ENCODE measurements around the gene EDNRA. TPM values are rescaled to one million over a fixed set of nuclear protein-coding genes. Genes with fewer than 3 reads are reported as not detected.

Gene EDNRA
- total RNA-seq, 4 donors from 2014 or later = 2.5 to 8.8 (median 6.1) TPM

- Histone ChIP-seq H3K4me3 (no peak overlapping the region), H3K36me3 (no peaks in the 10 kb centered on the region), H3K27me3 (no peaks in the 10 kb centered on the region), H3K27ac (no peak overlapping the region), H3K4me1 (no peaks in the 10 kb centered on the region), H3K9me3 (no peaks in the 10 kb centered on the region)
- intact Hi-C loops (cut with DNase I) = no loop called here
- 90 to 93% methylated on average over 10 to 14 of the region's 17 CpGs for WGBS, 2 donors
- DNase-seq = no peak
- no peak for TF ChIP-seq POLR2A (IDR thresholded peaks at IDR 0.05)
- TF ChIP-seq, protein P1, sequence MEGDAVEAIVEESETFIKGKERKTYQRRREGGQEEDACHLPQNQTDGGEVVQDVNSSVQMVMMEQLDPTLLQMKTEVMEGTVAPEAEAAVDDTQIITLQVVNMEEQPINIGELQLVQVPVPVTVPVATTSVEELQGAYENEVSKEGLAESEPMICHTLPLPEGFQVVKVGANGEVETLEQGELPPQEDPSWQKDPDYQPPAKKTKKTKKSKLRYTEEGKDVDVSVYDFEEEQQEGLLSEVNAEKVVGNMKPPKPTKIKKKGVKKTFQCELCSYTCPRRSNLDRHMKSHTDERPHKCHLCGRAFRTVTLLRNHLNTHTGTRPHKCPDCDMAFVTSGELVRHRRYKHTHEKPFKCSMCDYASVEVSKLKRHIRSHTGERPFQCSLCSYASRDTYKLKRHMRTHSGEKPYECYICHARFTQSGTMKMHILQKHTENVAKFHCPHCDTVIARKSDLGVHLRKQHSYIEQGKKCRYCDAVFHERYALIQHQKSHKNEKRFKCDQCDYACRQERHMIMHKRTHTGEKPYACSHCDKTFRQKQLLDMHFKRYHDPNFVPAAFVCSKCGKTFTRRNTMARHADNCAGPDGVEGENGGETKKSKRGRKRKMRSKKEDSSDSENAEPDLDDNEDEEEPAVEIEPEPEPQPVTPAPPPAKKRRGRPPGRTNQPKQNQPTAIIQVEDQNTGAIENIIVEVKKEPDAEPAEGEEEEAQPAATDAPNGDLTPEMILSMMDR (IDR thresholded peaks at IDR 0.05) = no peak
Measured at GRCh38 chr4:147542229-147542990, 61.5 kb downstream of the EDNRA start.

DNA sequence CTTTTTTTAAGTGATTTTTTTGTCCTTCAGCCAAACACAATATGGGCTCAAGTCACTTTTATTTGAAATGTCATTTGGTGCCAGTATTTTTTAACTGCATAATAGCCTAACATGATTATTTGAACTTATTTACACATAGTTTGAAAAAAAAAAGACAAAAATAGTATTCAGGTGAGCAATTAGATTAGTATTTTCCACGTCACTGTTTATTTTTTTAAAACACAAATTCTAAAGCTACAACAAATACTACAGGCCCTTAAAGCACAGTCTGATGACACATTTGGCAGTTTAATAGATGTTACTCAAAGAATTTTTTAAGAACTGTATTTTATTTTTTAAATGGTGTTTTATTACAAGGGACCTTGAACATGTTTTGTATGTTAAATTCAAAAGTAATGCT is 62.1 kb downstream of the EDNRA start:
- intact Hi-C loops (cut with DNase I) = no loop called here
- H3K4me3 ChIP-seq = no peak overlapping the region
- TF ChIP-seq, protein P1 (IDR thresholded peaks at IDR 0.05) = no peak
- TF ChIP-seq POLR2A (IDR thresholded peaks at IDR 0.05) = no peak
- DNase-seq = no peak
- H3K4me1 ChIP-seq = no peaks in the 10 kb centered on the region
- no peak overlapping the region for H3K27ac ChIP-seq
- 72 to 74% methylated on average over 1 of the region's 1 CpG for WGBS, 2 donors
- no peaks in the 10 kb centered on the region for H3K27me3 ChIP-seq
- no peaks in the 10 kb centered on the region for H3K9me3 ChIP-seq
- no peaks in the 10 kb centered on the region for H3K36me3 ChIP-seq

GRCh38 chr4:147546349-147546748 is 65.5 kb downstream of the EDNRA start:
- DNase-seq = no peak
- WGBS, 2 donors = 29 to 42% methylated on average over 2 of the region's 2 CpGs
- Histone ChIP-seq H3K4me3 (no peak overlapping the region), H3K9me3 (no peaks in the 10 kb centered on the region), H3K4me1 (no peaks in the 10 kb centered on the region), H3K27me3 (no peaks in the 10 kb centered on the region), H3K36me3 (no peaks in the 10 kb centered on the region), H3K27ac (no peak overlapping the region)
- no peak for TF ChIP-seq POLR2A (IDR thresholded peaks at IDR 0.05)
- TF ChIP-seq, protein P1 (IDR thresholded peaks at IDR 0.05) = no peak
- intact Hi-C loops (cut with DNase I) = no loop called here

DNA sequence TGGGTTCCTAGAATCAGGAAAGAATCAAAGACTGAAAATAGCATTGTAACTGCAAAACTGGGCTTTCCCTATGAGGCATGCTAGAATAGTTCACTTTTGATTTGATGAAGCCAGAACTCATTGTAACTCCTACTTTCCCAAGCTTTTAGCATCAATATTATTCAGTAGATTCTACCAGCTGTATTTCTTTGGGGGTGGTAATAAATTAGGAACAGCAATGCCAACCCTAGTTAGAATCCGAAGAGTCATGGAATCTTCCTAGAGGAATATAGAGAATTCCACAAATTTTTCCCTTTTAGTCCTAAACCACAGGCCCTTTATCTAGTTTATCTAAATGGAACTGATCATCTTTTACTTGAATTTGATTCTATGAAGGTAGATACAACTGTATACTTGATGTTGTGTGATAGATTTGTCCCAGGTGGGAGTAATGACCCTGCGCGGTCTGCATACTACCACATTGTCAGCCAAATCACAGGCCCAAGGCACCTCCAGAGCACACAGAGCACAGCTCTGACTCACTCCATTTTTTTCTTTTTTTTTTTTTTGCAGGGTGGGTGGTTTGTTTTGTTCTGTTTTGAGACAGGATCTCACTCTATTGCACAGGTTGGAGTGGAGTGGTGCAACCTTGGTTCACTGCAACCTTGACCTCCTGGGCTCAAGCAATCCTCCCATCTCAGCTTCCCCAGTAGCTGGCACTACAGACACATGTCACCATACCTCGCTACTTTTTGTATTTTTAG is 66.6 kb downstream of the EDNRA start:
- no peak for DNase-seq
- no peak for TF ChIP-seq POLR2A (IDR thresholded peaks at IDR 0.05)
- TF ChIP-seq, protein P1 (IDR thresholded peaks at IDR 0.05) = no peak
- H3K27me3 ChIP-seq = no peaks in the 10 kb centered on the region

DNA sequence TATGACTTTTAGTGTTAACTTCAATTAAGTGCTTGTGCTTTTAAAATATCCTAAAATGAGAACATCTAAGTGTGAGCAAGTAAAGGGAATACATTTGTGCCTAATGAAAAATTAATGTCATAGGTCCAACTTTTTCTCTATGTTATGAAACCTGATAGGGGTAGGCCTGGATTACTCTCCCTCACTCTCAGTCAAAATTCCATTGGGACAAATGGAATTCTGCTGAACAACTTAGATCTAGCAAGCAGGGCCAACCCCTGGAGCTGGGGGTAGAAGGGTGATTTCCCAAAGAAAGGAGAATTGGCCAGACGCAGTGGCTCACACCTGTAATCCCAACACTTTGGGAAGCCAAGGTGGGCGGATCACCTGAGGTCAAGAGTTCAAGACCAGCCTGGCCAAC is 67.4 kb downstream of the EDNRA start:
- Histone ChIP-seq H3K27me3 (no peaks in the 10 kb centered on the region), H3K9me3 (no peaks in the 10 kb centered on the region), H3K27ac (no peak overlapping the region), H3K36me3 (no peaks in the 10 kb centered on the region), H3K4me1 (no peaks in the 10 kb centered on the region), H3K4me3 (no peak overlapping the region)
- intact Hi-C loops (cut with DNase I) = no loop called here
- TF ChIP-seq, protein P1 (IDR thresholded peaks at IDR 0.05) = no peak
- TF ChIP-seq POLR2A (IDR thresholded peaks at IDR 0.05) = no peak
- WGBS, 2 donors = 80% methylated on average over 1 to 2 of the region's 2 CpGs
- DNase-seq = no peak

More for the DNA sequence above, 66.6 kb downstream of the EDNRA start:
- intact Hi-C loops (cut with DNase I) = no loop called here
- Histone ChIP-seq H3K4me1 (no peaks in the 10 kb centered on the region), H3K9me3 (no peaks in the 10 kb centered on the region), H3K27ac (no peak overlapping the region), H3K36me3 (no peaks in the 10 kb centered on the region), H3K4me3 (no peak overlapping the region)
- WGBS, 2 donors = 93 to 94% methylated on average over 3 to 4 of the region's 4 CpGs

All from esophagus squamous epithelium (tissue), 5 donors.